OCI-LY3 (cell line): ENCODE measurements around the gene ATP10A.

Source experiments
- EZH2phosphoT487 ChIP-seq: fragments of 200-600 bp; shearing (Covaris generic); IDR thresholded peaks from 2 replicates; pipeline ENCODE4 v1.6.1; 2018; ENCODE audit warnings: antibody characterized with exemption, mixed run types, low read depth
- TF ChIP-seq, protein P1 (sequence below): fragments of 200-600, 300-600 bp; sonication (generic); IDR thresholded peaks from 2 replicates; pipeline ENCODE4 v1.5.1; 2014; ENCODE audit warnings: antibody characterized with exemption, low read length, low read depth

GRCh38 chr15:25803541-25803940, 59.6 kb downstream of the ATP10A start:
- TF ChIP-seq, protein P1, sequence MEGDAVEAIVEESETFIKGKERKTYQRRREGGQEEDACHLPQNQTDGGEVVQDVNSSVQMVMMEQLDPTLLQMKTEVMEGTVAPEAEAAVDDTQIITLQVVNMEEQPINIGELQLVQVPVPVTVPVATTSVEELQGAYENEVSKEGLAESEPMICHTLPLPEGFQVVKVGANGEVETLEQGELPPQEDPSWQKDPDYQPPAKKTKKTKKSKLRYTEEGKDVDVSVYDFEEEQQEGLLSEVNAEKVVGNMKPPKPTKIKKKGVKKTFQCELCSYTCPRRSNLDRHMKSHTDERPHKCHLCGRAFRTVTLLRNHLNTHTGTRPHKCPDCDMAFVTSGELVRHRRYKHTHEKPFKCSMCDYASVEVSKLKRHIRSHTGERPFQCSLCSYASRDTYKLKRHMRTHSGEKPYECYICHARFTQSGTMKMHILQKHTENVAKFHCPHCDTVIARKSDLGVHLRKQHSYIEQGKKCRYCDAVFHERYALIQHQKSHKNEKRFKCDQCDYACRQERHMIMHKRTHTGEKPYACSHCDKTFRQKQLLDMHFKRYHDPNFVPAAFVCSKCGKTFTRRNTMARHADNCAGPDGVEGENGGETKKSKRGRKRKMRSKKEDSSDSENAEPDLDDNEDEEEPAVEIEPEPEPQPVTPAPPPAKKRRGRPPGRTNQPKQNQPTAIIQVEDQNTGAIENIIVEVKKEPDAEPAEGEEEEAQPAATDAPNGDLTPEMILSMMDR, result no peak
- no peak for TF ChIP-seq EZH2phosphoT487
